ENCODE results near the gene TMEM121. TPM values are rescaled to one million over a fixed set of nuclear protein-coding genes. Genes with fewer than 3 reads are reported as not detected.

Gene TMEM121
- total RNA-seq, 1 donor from 2014 or later, result 2.1 TPM

DNA sequence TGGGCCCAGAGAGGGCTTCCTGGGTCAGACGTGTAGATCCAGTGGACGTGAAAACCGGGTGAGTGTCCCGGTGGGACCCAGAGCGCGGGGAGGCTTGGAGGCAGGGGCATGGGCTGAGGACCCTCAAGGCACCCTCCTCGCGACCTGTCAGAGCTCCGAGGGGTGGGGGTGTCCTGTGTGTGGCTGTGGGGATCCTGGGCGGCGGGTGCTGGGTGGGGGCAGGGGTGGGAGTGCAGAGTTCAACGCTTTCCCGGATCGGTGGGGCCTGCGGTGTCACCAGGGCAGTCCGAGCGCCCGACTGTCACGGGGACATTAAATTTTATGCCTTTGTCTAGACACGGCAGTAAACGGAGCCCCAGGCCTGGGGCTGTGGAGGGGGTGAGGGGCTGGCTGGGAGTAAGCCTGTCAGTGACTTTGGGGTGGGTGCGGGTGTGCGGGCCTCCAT is 1.0 kb downstream of the TMEM121 start:
- Histone ChIP-seq H3K4me3 (peak overlapping the region; percentile 81), H3K36me3 (no peaks in the 10 kb centered on the region), H3K4me1 (peaks cover 41% of the 10 kb centered on the region), H3K9me3 (replicated peaks) (no peaks in the 10 kb centered on the region), H3K27ac (replicated peaks) (no peak overlapping the region), H3K27me3 (ENCODE audit: low read depth) (peaks cover 32% of the 10 kb centered on the region)
- TF ChIP-seq, protein P1, sequence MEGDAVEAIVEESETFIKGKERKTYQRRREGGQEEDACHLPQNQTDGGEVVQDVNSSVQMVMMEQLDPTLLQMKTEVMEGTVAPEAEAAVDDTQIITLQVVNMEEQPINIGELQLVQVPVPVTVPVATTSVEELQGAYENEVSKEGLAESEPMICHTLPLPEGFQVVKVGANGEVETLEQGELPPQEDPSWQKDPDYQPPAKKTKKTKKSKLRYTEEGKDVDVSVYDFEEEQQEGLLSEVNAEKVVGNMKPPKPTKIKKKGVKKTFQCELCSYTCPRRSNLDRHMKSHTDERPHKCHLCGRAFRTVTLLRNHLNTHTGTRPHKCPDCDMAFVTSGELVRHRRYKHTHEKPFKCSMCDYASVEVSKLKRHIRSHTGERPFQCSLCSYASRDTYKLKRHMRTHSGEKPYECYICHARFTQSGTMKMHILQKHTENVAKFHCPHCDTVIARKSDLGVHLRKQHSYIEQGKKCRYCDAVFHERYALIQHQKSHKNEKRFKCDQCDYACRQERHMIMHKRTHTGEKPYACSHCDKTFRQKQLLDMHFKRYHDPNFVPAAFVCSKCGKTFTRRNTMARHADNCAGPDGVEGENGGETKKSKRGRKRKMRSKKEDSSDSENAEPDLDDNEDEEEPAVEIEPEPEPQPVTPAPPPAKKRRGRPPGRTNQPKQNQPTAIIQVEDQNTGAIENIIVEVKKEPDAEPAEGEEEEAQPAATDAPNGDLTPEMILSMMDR (IDR thresholded peaks at IDR 0.05; ENCODE audit: borderline replicate concordance), result no peak
- intact Hi-C loops (cut with micrococcal nuclease), result no loop called here
- DNase-seq, result no peak

DNA sequence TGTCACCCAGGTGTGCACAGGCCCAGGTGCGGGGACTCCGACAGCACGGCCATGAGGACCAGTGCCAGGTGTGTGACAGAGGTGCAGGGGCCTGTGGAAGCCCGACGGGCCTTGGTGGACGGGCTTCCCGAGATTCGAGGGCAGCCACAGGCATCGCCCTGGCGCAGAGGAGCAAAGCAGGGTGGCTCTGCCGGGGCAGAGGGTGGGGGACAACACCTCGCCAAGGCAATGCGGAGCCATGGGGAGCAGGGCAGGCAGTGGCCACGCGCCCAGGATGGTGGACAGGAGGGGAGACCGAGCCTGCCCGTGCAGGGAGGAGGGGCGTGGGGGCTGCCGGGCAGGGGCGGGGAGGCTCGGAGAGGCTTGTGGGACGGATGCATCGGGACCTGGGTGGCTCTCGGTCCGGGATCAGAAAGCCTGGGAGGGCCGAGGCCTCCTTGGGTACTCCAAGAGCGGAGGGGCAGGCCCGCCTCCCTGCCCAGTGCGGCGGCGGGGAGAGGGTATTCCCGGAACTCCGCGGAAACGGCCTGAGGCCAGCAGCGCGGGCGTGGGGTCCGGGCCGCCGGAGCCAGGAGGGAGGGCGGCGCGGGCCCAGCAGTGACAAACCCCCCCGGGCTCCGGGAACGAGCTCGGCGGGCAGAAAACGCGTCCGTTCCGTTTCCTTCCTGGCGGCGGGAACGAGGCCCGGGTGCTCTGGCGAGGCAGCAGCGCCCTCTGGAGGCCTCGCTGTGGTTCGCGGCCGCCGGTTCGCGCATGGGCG is 1.6 kb downstream of the TMEM121 start:
- H3K4me1 ChIP-seq, result peaks cover 41% of the 10 kb centered on the region
- H3K36me3 ChIP-seq, result no peaks in the 10 kb centered on the region
- H3K4me3 ChIP-seq, result peak overlapping the region; percentile 81
- peaks cover 26% of the 10 kb centered on the region for H3K27me3 ChIP-seq (ENCODE audit: low read depth)
- intact Hi-C loops (cut with micrococcal nuclease), result no loop called here
- TF ChIP-seq, protein P1 (IDR thresholded peaks at IDR 0.05; ENCODE audit: borderline replicate concordance), result peak; percentile 92
- peak overlapping the region; percentile 62 for H3K27ac ChIP-seq (replicated peaks)
- DNase-seq, result peak; percentile 79
- H3K9me3 ChIP-seq (replicated peaks), result no peaks in the 10 kb centered on the region

DNA sequence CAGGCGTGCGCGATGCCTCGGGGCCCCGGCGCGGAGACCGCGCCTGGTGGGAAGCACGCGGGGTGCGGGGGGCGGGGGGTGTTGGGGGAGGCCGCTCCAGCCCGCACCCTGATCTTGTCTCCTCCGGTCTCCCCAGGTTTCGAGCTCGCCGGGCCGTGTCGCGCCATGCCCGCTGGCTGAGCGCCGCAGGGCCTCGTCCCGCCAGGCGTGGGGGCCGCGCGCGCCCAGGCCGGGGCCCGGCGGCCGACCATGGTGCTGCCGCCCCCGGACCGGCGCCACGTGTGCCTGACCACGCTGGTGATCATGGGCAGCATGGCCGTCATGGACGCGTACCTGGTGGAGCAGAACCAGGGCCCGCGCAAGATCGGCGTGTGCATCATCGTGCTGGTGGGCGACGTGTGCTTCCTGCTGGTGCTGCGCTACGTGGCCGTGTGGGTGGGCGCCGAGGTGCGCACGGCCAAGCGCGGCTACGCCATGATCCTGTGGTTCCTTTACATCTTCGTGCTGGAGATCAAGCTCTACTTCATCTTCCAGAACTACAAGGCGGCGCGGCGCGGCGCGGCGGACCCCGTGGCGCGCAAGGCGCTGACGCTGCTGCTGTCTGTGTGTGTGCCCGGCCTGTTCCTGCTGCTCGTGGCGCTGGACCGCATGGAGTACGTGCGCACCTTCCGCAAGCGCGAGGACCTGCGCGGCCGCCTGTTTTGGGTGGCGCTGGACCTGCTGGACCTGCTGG is 2.4 kb downstream of the TMEM121 start:
- Histone ChIP-seq H3K36me3 (no peaks in the 10 kb centered on the region), H3K27ac (replicated peaks) (no peak overlapping the region), H3K4me3 (peak overlapping the region; percentile 81), H3K27me3 (ENCODE audit: low read depth) (peaks cover 25% of the 10 kb centered on the region), H3K9me3 (replicated peaks) (no peaks in the 10 kb centered on the region), H3K4me1 (peaks cover 41% of the 10 kb centered on the region)
- intact Hi-C loops (cut with micrococcal nuclease), result no loop called here
- DNase-seq, result no peak
- TF ChIP-seq, protein P1 (IDR thresholded peaks at IDR 0.05; ENCODE audit: borderline replicate concordance), result peak; percentile 52

DNA sequence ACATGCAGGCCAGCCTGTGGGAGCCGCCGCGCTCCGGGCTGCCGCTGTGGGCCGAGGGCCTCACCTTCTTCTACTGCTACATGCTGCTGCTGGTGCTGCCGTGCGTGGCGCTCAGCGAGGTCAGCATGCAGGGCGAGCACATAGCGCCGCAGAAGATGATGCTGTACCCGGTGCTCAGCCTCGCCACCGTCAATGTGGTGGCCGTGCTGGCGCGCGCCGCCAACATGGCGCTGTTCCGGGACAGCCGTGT is 2.9 kb downstream of the TMEM121 start:
- DNase-seq, result no peak
- intact Hi-C loops (cut with micrococcal nuclease), result no loop called here
- no peak overlapping the region for H3K27ac ChIP-seq (replicated peaks)

DNA sequence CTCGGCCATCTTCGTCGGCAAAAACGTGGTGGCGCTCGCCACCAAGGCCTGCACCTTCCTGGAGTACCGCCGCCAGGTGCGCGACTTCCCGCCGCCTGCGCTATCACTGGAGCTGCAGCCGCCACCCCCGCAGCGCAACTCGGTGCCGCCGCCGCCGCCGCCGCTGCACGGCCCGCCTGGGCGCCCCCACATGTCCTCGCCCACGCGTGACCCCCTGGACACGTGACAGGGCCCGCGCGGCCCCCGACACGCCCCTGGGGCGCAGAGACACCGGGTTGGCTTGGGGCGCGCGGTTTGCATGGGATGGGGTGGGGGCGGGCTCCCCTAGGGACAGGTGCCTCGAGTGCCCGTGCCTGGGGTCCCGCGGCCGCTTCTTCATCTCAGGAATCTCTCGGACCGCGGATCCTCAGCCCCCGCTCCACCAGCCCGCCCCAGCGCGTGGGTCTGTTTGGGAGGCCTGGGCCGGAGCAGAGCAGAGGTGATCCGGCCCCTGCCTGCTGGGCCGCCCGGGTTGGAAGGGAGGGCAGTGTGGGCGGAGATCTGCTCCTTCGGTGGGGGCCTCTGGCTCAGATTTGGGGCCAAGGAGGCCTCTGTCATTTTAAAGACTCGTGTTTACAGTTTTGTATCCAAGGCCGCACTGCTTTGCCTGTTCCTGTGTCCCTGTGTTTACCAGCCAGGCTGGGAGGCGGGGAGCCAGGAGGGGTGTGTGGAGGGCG is 3.3 kb downstream of the TMEM121 start:
- Histone ChIP-seq H3K27me3 (ENCODE audit: low read depth) (peaks cover 25% of the 10 kb centered on the region), H3K4me3 (peak overlapping the region; percentile 81), H3K4me1 (peaks cover 41% of the 10 kb centered on the region), H3K36me3 (no peaks in the 10 kb centered on the region), H3K9me3 (replicated peaks) (no peaks in the 10 kb centered on the region), H3K27ac (replicated peaks) (no peak overlapping the region)
- TF ChIP-seq, protein P1 (IDR thresholded peaks at IDR 0.05; ENCODE audit: borderline replicate concordance), result no peak
- intact Hi-C loops (cut with micrococcal nuclease), result no loop called here
- DNase-seq, result no peak

More for the DNA sequence above, 2.9 kb downstream of the TMEM121 start:
- no peaks in the 10 kb centered on the region for H3K36me3 ChIP-seq
- TF ChIP-seq, protein P1 (IDR thresholded peaks at IDR 0.05; ENCODE audit: borderline replicate concordance), result no peak
- H3K27me3 ChIP-seq (ENCODE audit: low read depth), result peaks cover 25% of the 10 kb centered on the region
- H3K4me3 ChIP-seq, result peak overlapping the region; percentile 81
- H3K9me3 ChIP-seq (replicated peaks), result no peaks in the 10 kb centered on the region
- peaks cover 41% of the 10 kb centered on the region for H3K4me1 ChIP-seq
